HEK293 (cell line): ENCODE results near the gene CDSN.
A peak's percentile ranks its signal among the peaks of the same experiment; 100 is the strongest.

ENCODE experiments used
- BCL11A ChIP-seq: fragments of 450-650 bp; formaldehyde crosslinking; IDR thresholded peaks from 2 replicates; pipeline ENCODE4 v1.5.1; 2016; ENCODE audit warnings: low read depth, missing biosample characterization, missing genetic modification characterization
- KLF16 ChIP-seq: fragments of 450-650 bp; formaldehyde crosslinking; IDR thresholded peaks from 2 replicates; pipeline ENCODE4 v1.5.1; 2017; ENCODE audit warnings: missing biosample characterization, missing genetic modification characterization
- SP3 ChIP-seq: fragments of 450-650 bp; formaldehyde crosslinking; IDR thresholded peaks from 2 replicates; pipeline ENCODE4 v1.5.1; 2016; ENCODE audit warnings: missing biosample characterization, missing genetic modification characterization
- ZBTB1 ChIP-seq: fragments of 450-650 bp; formaldehyde crosslinking; IDR thresholded peaks from 2 replicates; pipeline ENCODE4 v1.5.1; 2016; ENCODE audit warnings: missing biosample characterization, missing genetic modification characterization
- ZEB2 ChIP-seq: fragments of 450-650 bp; formaldehyde crosslinking; IDR thresholded peaks from 2 replicates; pipeline ENCODE4 v1.5.1; 2016; ENCODE audit warnings: missing biosample characterization, missing genetic modification characterization
- ZFHX2 ChIP-seq: fragments of 450-650 bp; formaldehyde crosslinking; conservative IDR thresholded peaks from 2 replicates; pipeline ENCODE4 v1.5.1; 2016; ENCODE audit warnings: missing biosample characterization, missing genetic modification characterization
- ZFP37 ChIP-seq: fragments of 450-650 bp; formaldehyde crosslinking; IDR thresholded peaks from 2 replicates; pipeline ENCODE4 v1.5.1; 2016; ENCODE audit warnings: missing biosample characterization, missing genetic modification characterization
- ZNF174 ChIP-seq: fragments of 450-650 bp; formaldehyde crosslinking; IDR thresholded peaks from 2 replicates; pipeline ENCODE4 v1.5.0; 2017; ENCODE audit warnings: missing biosample characterization, mild to moderate bottlenecking, missing genetic modification characterization
- ZNF274 ChIP-seq, 2 experiments: fragments of 200-500 bp in 1 of 2; fragments of 450-650 bp in 1 of 2; sonication (Bioruptor generic) in 1 of 2; formaldehyde crosslinking in 1 of 2; IDR thresholded peaks; 2 replicates each; pipeline versions ENCODE4 v1.5.1 to v1.6.1; 2014 to 2016; ENCODE audit warnings: borderline replicate concordance in 1 of 2, inconsistent platforms in 1 of 2, low read length in 1 of 2, missing biosample characterization in 1 of 2, missing genetic modification characterization in 1 of 2
- ZNF302 ChIP-seq: fragments of 450-650 bp; formaldehyde crosslinking; IDR thresholded peaks from 2 replicates; pipeline ENCODE4 v1.5.1; 2016; ENCODE audit warnings: missing biosample characterization, missing genetic modification characterization, low read depth
- ZNF366 ChIP-seq: fragments of 450-650 bp; formaldehyde crosslinking; conservative IDR thresholded peaks from 2 replicates; pipeline ENCODE4 v1.5.1; 2016; ENCODE audit warnings: missing biosample characterization, missing genetic modification characterization
- ZNF416 ChIP-seq: fragments of 450-650 bp; formaldehyde crosslinking; IDR thresholded peaks from 2 replicates; pipeline ENCODE4 v1.5.1; 2016; ENCODE audit warnings: missing biosample characterization, missing genetic modification characterization
- ZNF501 ChIP-seq: fragments of 450-650 bp; formaldehyde crosslinking; IDR thresholded peaks from 2 replicates; pipeline ENCODE4 v1.5.1; 2016; ENCODE audit warnings: missing biosample characterization, missing genetic modification characterization
- ZSCAN30 ChIP-seq: fragments of 450-650 bp; IDR thresholded peaks from 2 replicates; pipeline ENCODE4 v1.5.1; 2018; ENCODE audit warnings: missing biosample characterization, mild to moderate bottlenecking, missing genetic modification characterization, moderate library complexity
- TF ChIP-seq, protein P1 (sequence below): fragments of 450-650 bp; formaldehyde crosslinking; optimal IDR thresholded peaks from 2 replicates; pipeline ENCODE3; 2016; ENCODE audit warnings: missing biosample characterization, mild to moderate bottlenecking, missing genetic modification characterization
- TF ChIP-seq, protein P2 (sequence below): fragments of 450-650 bp; formaldehyde crosslinking; IDR thresholded peaks from 2 replicates; pipeline ENCODE4 v1.5.1; 2016; ENCODE audit warnings: missing biosample characterization, missing genetic modification characterization
- TF ChIP-seq, protein P3 (sequence below): fragments of 450-650 bp; formaldehyde crosslinking; IDR thresholded peaks from 2 replicates; pipeline ENCODE4 v1.5.1; 2016; ENCODE audit warnings: missing biosample characterization, missing genetic modification characterization
- TF ChIP-seq, protein P4 (sequence below): fragments of 450-650 bp; formaldehyde crosslinking; IDR thresholded peaks from 2 replicates; pipeline ENCODE4 v1.5.1; 2016; ENCODE audit warnings: missing biosample characterization, missing genetic modification characterization
- TF ChIP-seq, protein P5 (sequence below): fragments of 450-650 bp; formaldehyde crosslinking; conservative IDR thresholded peaks from 2 replicates; pipeline ENCODE4 v1.5.1; 2016; ENCODE audit warnings: low read depth, missing biosample characterization, missing genetic modification characterization
- TF ChIP-seq, protein P6 (sequence below): fragments of 450-650 bp; formaldehyde crosslinking; IDR thresholded peaks from 2 replicates; pipeline ENCODE4 v1.5.1; 2016; ENCODE audit warnings: missing biosample characterization, missing genetic modification characterization
- TF ChIP-seq, protein P7 (sequence below): fragments of 450-650 bp; formaldehyde crosslinking; IDR thresholded peaks from 2 replicates; pipeline ENCODE4 v1.5.1; 2016; ENCODE audit warnings: missing biosample characterization, missing genetic modification characterization
- TF ChIP-seq, protein P8 (sequence below): fragments of 450-650 bp; formaldehyde crosslinking; IDR thresholded peaks from 2 replicates; pipeline ENCODE4 v1.5.1; 2017; ENCODE audit warnings: missing biosample characterization, missing genetic modification characterization

The CDSN gene

DNA sequence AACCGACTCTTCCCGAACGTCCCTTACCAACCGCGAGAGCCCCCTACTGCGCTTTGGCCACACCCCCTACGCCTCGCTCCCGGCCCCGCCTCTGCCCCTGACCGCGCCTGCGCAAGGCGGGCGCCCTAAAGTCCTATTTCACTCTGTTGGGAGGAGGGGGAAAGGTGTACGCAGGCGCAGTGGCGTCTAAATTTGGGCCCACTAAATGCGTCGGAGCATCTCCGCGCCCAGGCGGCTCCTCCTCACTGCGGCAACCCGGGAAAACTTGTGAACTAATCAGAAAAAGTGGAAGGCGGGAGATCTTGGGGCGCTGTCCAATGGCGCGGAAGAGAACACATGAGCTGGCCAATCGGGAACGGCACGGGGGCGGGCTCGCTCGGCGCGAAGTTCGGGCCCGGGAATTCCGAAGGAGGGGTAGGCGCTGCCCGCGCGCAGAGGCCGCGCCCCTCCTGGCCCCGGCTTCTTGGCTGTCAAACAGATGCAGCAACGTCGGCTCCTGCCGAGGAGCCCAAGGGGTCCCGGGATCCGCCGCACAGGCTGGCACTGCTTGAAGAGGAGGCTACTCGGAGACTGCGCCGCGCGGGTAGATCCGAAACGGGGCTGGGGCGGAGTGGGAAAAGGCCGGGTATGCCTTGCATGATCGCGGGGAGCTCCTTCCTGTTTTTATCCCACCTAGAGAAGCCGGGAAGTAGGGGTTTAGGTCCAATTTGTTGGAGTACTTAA, 38.1 kb upstream of the CDSN start, which contains the start of gene TCF19 (continued):
- TF ChIP-seq, protein P1, sequence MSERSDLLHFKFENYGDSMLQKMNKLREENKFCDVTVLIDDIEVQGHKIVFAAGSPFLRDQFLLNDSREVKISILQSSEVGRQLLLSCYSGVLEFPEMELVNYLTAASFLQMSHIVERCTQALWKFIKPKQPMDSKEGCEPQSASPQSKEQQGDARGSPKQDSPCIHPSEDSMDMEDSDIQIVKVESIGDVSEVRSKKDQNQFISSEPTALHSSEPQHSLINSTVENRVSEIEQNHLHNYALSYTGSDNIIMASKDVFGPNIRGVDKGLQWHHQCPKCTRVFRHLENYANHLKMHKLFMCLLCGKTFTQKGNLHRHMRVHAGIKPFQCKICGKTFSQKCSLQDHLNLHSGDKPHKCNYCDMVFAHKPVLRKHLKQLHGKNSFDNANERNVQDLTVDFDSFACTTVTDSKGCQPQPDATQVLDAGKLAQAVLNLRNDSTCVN (tag by site-specific recombination) = peak; percentile 93
- TF ChIP-seq, protein P2, sequence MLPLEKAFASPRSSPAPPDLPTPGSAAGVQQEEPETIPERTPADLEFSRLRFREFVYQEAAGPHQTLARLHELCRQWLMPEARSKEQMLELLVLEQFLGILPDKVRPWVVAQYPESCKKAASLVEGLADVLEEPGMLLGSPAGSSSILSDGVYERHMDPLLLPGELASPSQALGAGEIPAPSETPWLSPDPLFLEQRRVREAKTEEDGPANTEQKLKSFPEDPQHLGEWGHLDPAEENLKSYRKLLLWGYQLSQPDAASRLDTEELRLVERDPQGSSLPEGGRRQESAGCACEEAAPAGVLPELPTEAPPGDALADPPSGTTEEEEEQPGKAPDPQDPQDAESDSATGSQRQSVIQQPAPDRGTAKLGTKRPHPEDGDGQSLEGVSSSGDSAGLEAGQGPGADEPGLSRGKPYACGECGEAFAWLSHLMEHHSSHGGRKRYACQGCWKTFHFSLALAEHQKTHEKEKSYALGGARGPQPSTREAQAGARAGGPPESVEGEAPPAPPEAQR = no peak
- no peak for TF ChIP-seq ZNF274 (IDR thresholded peaks at IDR 0.05; ENCODE audit: low read length)
- TF ChIP-seq ZNF274 (tag by site-specific recombination; IDR thresholded peaks at IDR 0.05; ENCODE audit: borderline replicate concordance) = no peak
- no peak for TF ChIP-seq BCL11A (tag by site-specific recombination)
- TF ChIP-seq, protein P3, sequence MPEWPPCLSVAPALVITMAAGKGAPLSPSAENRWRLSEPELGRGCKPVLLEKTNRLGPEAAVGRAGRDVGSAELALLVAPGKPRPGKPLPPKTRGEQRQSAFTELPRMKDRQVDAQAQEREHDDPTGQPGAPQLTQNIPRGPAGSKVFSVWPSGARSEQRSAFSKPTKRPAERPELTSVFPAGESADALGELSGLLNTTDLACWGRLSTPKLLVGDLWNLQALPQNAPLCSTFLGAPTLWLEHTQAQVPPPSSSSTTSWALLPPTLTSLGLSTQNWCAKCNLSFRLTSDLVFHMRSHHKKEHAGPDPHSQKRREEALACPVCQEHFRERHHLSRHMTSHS (tag by site-specific recombination) = no peak
- no peak for TF ChIP-seq KLF16 (tag by site-specific recombination)
- TF ChIP-seq ZNF302 = no peak
- peak; percentile 68; the same call in 1 of the 2 replicates for TF ChIP-seq ZNF501 (tag by site-specific recombination)
- TF ChIP-seq, protein P4, sequence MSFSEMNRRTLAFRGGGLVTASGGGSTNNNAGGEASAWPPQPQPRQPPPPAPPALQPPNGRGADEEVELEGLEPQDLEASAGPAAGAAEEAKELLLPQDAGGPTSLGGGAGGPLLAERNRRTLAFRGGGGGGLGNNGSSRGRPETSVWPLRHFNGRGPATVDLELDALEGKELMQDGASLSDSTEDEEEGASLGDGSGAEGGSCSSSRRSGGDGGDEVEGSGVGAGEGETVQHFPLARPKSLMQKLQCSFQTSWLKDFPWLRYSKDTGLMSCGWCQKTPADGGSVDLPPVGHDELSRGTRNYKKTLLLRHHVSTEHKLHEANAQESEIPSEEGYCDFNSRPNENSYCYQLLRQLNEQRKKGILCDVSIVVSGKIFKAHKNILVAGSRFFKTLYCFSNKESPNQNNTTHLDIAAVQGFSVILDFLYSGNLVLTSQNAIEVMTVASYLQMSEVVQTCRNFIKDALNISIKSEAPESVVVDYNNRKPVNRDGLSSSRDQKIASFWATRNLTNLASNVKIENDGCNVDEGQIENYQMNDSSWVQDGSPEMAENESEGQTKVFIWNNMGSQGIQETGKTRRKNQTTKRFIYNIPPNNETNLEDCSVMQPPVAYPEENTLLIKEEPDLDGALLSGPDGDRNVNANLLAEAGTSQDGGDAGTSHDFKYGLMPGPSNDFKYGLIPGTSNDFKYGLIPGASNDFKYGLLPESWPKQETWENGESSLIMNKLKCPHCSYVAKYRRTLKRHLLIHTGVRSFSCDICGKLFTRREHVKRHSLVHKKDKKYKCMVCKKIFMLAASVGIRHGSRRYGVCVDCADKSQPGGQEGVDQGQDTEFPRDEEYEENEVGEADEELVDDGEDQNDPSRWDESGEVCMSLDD (tag by site-specific recombination) = peak; percentile 75; the same call in 1 of the 2 replicates
- no peak for TF ChIP-seq ZNF416 (tag by site-specific recombination)
- TF ChIP-seq ZBTB1 = no peak
- peak; percentile 92 for TF ChIP-seq SP3 (tag by site-specific recombination)
- 0 out of 2 replicates have a peak, but pooled peaks have one; percentile 35 for TF ChIP-seq ZSCAN30
- TF ChIP-seq, protein P5, sequence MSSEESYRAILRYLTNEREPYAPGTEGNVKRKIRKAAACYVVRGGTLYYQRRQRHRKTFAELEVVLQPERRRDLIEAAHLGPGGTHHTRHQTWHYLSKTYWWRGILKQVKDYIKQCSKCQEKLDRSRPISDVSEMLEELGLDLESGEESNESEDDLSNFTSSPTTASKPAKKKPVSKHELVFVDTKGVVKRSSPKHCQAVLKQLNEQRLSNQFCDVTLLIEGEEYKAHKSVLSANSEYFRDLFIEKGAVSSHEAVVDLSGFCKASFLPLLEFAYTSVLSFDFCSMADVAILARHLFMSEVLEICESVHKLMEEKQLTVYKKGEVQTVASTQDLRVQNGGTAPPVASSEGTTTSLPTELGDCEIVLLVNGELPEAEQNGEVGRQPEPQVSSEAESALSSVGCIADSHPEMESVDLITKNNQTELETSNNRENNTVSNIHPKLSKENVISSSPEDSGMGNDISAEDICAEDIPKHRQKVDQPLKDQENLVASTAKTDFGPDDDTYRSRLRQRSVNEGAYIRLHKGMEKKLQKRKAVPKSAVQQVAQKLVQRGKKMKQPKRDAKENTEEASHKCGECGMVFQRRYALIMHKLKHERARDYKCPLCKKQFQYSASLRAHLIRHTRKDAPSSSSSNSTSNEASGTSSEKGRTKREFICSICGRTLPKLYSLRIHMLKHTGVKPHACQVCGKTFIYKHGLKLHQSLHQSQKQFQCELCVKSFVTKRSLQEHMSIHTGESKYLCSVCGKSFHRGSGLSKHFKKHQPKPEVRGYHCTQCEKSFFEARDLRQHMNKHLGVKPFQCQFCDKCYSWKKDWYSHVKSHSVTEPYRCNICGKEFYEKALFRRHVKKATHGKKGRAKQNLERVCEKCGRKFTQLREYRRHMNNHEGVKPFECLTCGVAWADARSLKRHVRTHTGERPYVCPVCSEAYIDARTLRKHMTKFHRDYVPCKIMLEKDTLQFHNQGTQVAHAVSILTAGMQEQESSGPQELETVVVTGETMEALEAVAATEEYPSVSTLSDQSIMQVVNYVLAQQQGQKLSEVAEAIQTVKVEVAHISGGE (tag by site-specific recombination) = no peak
- TF ChIP-seq ZFP37 (tag by site-specific recombination) = no peak
- 0 out of 2 replicates have a peak, but pooled peaks have one; percentile 47 for TF ChIP-seq ZNF366 (tag by site-specific recombination)
- peak; percentile 94 for TF ChIP-seq ZFHX2
- no peak for TF ChIP-seq ZNF174
- TF ChIP-seq, protein P6, sequence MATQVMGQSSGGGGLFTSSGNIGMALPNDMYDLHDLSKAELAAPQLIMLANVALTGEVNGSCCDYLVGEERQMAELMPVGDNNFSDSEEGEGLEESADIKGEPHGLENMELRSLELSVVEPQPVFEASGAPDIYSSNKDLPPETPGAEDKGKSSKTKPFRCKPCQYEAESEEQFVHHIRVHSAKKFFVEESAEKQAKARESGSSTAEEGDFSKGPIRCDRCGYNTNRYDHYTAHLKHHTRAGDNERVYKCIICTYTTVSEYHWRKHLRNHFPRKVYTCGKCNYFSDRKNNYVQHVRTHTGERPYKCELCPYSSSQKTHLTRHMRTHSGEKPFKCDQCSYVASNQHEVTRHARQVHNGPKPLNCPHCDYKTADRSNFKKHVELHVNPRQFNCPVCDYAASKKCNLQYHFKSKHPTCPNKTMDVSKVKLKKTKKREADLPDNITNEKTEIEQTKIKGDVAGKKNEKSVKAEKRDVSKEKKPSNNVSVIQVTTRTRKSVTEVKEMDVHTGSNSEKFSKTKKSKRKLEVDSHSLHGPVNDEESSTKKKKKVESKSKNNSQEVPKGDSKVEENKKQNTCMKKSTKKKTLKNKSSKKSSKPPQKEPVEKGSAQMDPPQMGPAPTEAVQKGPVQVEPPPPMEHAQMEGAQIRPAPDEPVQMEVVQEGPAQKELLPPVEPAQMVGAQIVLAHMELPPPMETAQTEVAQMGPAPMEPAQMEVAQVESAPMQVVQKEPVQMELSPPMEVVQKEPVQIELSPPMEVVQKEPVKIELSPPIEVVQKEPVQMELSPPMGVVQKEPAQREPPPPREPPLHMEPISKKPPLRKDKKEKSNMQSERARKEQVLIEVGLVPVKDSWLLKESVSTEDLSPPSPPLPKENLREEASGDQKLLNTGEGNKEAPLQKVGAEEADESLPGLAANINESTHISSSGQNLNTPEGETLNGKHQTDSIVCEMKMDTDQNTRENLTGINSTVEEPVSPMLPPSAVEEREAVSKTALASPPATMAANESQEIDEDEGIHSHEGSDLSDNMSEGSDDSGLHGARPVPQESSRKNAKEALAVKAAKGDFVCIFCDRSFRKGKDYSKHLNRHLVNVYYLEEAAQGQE (tag by site-specific recombination) = no peak
- TF ChIP-seq, protein P7, sequence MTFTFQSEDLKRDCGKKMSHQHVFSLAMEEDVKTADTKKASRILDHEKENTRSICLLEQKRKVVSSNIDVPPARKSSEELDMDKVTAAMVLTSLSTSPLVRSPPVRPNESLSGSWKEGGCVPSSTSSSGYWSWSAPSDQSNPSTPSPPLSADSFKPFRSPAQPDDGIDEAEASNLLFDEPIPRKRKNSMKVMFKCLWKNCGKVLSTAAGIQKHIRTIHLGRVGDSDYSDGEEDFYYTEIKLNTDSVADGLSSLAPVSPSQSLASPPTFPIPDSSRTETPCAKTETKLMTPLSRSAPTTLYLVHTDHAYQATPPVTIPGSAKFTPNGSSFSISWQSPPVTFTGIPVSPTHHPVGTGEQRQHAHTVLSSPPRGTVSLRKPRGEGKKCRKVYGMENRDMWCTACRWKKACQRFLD (tag by site-specific recombination) = no peak
- peak; percentile 83 for TF ChIP-seq ZEB2 (tag by site-specific recombination)
- TF ChIP-seq, protein P8, sequence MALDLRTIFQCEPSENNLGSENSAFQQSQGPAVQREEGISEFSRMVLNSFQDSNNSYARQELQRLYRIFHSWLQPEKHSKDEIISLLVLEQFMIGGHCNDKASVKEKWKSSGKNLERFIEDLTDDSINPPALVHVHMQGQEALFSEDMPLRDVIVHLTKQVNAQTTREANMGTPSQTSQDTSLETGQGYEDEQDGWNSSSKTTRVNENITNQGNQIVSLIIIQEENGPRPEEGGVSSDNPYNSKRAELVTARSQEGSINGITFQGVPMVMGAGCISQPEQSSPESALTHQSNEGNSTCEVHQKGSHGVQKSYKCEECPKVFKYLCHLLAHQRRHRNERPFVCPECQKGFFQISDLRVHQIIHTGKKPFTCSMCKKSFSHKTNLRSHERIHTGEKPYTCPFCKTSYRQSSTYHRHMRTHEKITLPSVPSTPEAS (tag by site-specific recombination) = no peak
